Body of pancreas (tissue), 4 donors: Measurements from ENCODE around the gene RUNX2. TPM values are rescaled to one million over a fixed set of nuclear protein-coding genes. Genes with fewer than 3 reads are reported as not detected.
"Not testable (repeated sequence)": the region's sequence is repeated elsewhere in the genome, so short reads cannot be mapped to it uniquely, and the experiment has no call there.

Experiments used
- ATAC-seq: fragments of 150-250 bp; one replicate; pipeline ENCODE4 v1.9.1; 2016
- DNase-seq, 4 donors: peaks; one replicate each; pipeline ENCODE4 v3.0.0-alpha.2; 2019
- H3K27ac ChIP-seq, 4 donors: fragments of 200-600 bp; sonication (generic); 1 replicate in 3 of 4; 2 replicates in 1 of 4; pipeline versions ENCODE4 v1.5.1 to v1.6.1; 2016 to 2019; ENCODE audit warnings: mild to moderate bottlenecking in 1 of 4, mixed read lengths in 1 of 4, moderate library complexity in 1 of 4
- H3K27me3 ChIP-seq, 2 donors: fragments of 200-600 bp; sonication (generic); one replicate each; pipeline ENCODE4 v1.6.0; 2016; ENCODE audit warnings: mild to moderate bottlenecking in 1 of 2
- H3K36me3 ChIP-seq, 2 donors: fragments of 200-600 bp; sonication (generic); replicated peaks in 1 of 2; 2 replicates each; pipeline ENCODE4 v1.5.1; 2016; ENCODE audit warnings: low read depth in 2 of 2; ENCODE audit not compliant: insufficient read depth in 1 of 2
- H3K4me1 ChIP-seq: fragments of 200-600 bp; sonication (generic); one replicate; pipeline ENCODE4 v1.6.0; 2016
- H3K4me3 ChIP-seq, 2 donors: fragments of 200-600 bp; sonication (generic); 1 replicate in 1 of 2; 2 replicates in 1 of 2; pipeline ENCODE4 v1.5.1; 2016 to 2019
- H3K9me3 ChIP-seq, 3 donors: fragments of 200-600 bp; sonication (generic); 1 replicate in 2 of 3; 2 replicates in 1 of 3; pipeline ENCODE4 v1.5.1; 2016
- CTCF ChIP-seq, 7 experiments: fragments of 450-650 bp in 4 of 7; fragments of 200-600 bp in 3 of 7; sonication (generic) in 3 of 7; IDR thresholded peaks; one replicate each; pipeline ENCODE4 v1.5.1; 2016 to 2019; ENCODE audit warnings: antibody characterized with exemption in 7 of 7
- POLR2A ChIP-seq, 3 donors: fragments of 450-650 bp; IDR thresholded peaks; one replicate each; pipeline ENCODE4 v1.6.1; 2016; ENCODE audit warnings: antibody characterized with exemption in 3 of 3, mild to moderate bottlenecking in 2 of 3
- WGBS, 2 donors: methylation state at CpG; one replicate each; pipeline ENCODE4 v1.1.5; 2017; 5-methylcytosine and 5-hydroxymethylcytosine counted together
- intact Hi-C: fragments of 100-400 bp; cut with DNase I; formaldehyde crosslinking; loops from one replicate; pipeline ENCODE4 v1.15.1; 2023
- total RNA-seq, 2 donors: library from RNA; depleted of rRNA; stranded (reverse); fragments of >200 nt; gene quantifications; one replicate each; pipeline ENCODE4 v1.1.0, GENCODE V29; 2016

Gene RUNX2
- total RNA-seq, 2 donors from 2014 or later: 0.33 to 1.0 TPM

- WGBS, 2 donors: 88 to 93% methylated on average over 2 of the region's 2 CpGs
- no peaks in the 10 kb centered on the region for H3K36me3 ChIP-seq
- intact Hi-C loops: no loop called here
- no peak for ATAC-seq
- H3K9me3 ChIP-seq: no peaks in the 10 kb centered on the region
- no peaks in the 10 kb centered on the region for H3K27me3 ChIP-seq
- H3K4me3 ChIP-seq: no peak overlapping the region
- no peak overlapping the region for H3K27ac ChIP-seq
- no peak for DNase-seq
- no peaks in the 10 kb centered on the region for H3K4me1 ChIP-seq
- TF ChIP-seq CTCF (IDR thresholded peaks at IDR 0.05): no peak
- TF ChIP-seq POLR2A (IDR thresholded peaks at IDR 0.05): no peak
These were observed 132.0 kb downstream of the RUNX2 start for GRCh38 chr6:45460166-45460565.

- TF ChIP-seq CTCF (IDR thresholded peaks at IDR 0.05) (no peak), POLR2A (IDR thresholded peaks at IDR 0.05) (no peak)
- 81% methylated on average over 3 of the region's 3 CpGs for WGBS, 2 donors
- intact Hi-C loops: no loop called here
- Histone ChIP-seq H3K27ac (no peak overlapping the region), H3K36me3 (no peaks in the 10 kb centered on the region), H3K9me3 (no peaks in the 10 kb centered on the region), H3K4me1 (no peaks in the 10 kb centered on the region), H3K4me3 (no peak overlapping the region), H3K27me3 (no peaks in the 10 kb centered on the region)
- DNase-seq: no peak
- ATAC-seq: no peak
These were observed 133.4 kb downstream of the RUNX2 start for GRCh38 chr6:45461486-45461885.

- DNase-seq (no peak), ATAC-seq (no peak)
- no peaks in the 10 kb centered on the region for H3K36me3 ChIP-seq
- H3K9me3 ChIP-seq: no peaks in the 10 kb centered on the region
- no peaks in the 10 kb centered on the region for H3K4me1 ChIP-seq
- TF ChIP-seq CTCF (IDR thresholded peaks at IDR 0.05) (no peak), POLR2A (IDR thresholded peaks at IDR 0.05) (no peak)
- H3K4me3 ChIP-seq: no peak overlapping the region
- H3K27ac ChIP-seq: no peak overlapping the region
- intact Hi-C loops: no loop called here
- 49 to 52% methylated on average over 7 of the region's 7 CpGs for WGBS, 2 donors
- no peaks in the 10 kb centered on the region for H3K27me3 ChIP-seq
These were observed 134.3 kb downstream of the RUNX2 start for GRCh38 chr6:45462190-45463134.

GRCh38 chr6:45464685-45465084 lies 136.6 kb downstream of the RUNX2 start:
- no peaks in the 10 kb centered on the region for H3K4me1 ChIP-seq
- H3K27ac ChIP-seq: no peak overlapping the region
- H3K36me3 ChIP-seq: no peaks in the 10 kb centered on the region
- DNase-seq: no peak
- ATAC-seq: no peak
- intact Hi-C loops: no loop called here
- TF ChIP-seq POLR2A (IDR thresholded peaks at IDR 0.05): no peak
- TF ChIP-seq CTCF (IDR thresholded peaks at IDR 0.05): no peak
- no peak overlapping the region for H3K4me3 ChIP-seq
- no peaks in the 10 kb centered on the region for H3K9me3 ChIP-seq
- no peaks in the 10 kb centered on the region for H3K27me3 ChIP-seq

GRCh38 chr6:45466686-45467085 lies 138.6 kb downstream of the RUNX2 start:
- no peaks in the 10 kb centered on the region for H3K36me3 ChIP-seq
- WGBS, 2 donors: 80 to 81% methylated on average over 4 of the region's 4 CpGs
- intact Hi-C loops: no loop called here
- ATAC-seq (no peak), DNase-seq (no peak)
- TF ChIP-seq POLR2A (IDR thresholded peaks at IDR 0.05) (no peak), CTCF (IDR thresholded peaks at IDR 0.05) (no peak)
- H3K27ac ChIP-seq: no peak overlapping the region
- no peaks in the 10 kb centered on the region for H3K4me1 ChIP-seq
- no peaks in the 10 kb centered on the region for H3K9me3 ChIP-seq
- H3K4me3 ChIP-seq: no peak overlapping the region
- H3K27me3 ChIP-seq: no peaks in the 10 kb centered on the region

- H3K27ac ChIP-seq, intact Hi-C loops: not testable (repeated sequence)
These were observed 139.3 kb downstream of the RUNX2 start for GRCh38 chr6:45467417-45467816.

More at GRCh38 chr6:45467417-45467816, 139.3 kb downstream of the RUNX2 start:
- WGBS, 2 donors: 85 to 87% methylated on average over 6 of the region's 6 CpGs
- not testable (repeated sequence) for ATAC-seq, H3K36me3 ChIP-seq, H3K4me1 ChIP-seq, H3K9me3 ChIP-seq, H3K27me3 ChIP-seq, H3K4me3 ChIP-seq, DNase-seq
